Measurements from ENCODE around the gene NOG. TPM values are rescaled to one million over a fixed set of nuclear protein-coding genes. Genes with fewer than 3 reads are reported as not detected.

Gene NOG
- total and polyA plus RNA-seq, 2 experiments from 2014 or later = 9.5 to 10.7 TPM

- no peaks in the 10 kb centered on the region for H3K36me3 ChIP-seq (replicated peaks; ENCODE audit: insufficient read depth, low read depth)
- no peak overlapping the region for H3K27ac ChIP-seq
- no peaks in the 10 kb centered on the region for H3K79me2 ChIP-seq
- no peak overlapping the region for H2AFZ ChIP-seq
- H3K4me1 ChIP-seq (ENCODE audit: insufficient read depth) = no peaks in the 10 kb centered on the region
- WGBS (ENCODE audit: low lambda C conversion rate, missing lambda C conversion rate) = 89% methylated on average over 8 of the region's 8 CpGs
- no peaks in the 10 kb centered on the region for H3K9me3 ChIP-seq (ENCODE audit: low read depth)
- H3K4me3 ChIP-seq = no peak overlapping the region
- H4K20me1 ChIP-seq (ENCODE audit: insufficient read depth, poor library complexity, severe bottlenecking) = no peaks in the 10 kb centered on the region
- H3K9me2 ChIP-seq (replicated peaks; ENCODE audit: insufficient read depth) = no peaks in the 10 kb centered on the region
- no peak overlapping the region for H3K4me2 ChIP-seq
- peaks cover 13% of the 10 kb centered on the region for H3K27me3 ChIP-seq
- TF ChIP-seq EZH2 (IDR thresholded peaks at IDR 0.05; ENCODE audit: borderline replicate concordance) (no peak), EZH2phosphoT487 (IDR thresholded peaks at IDR 0.05; ENCODE audit: low read depth, severe bottlenecking, unreplicated experiment) (no peak), CTCF (IDR thresholded peaks at IDR 0.05; ENCODE audit: poor library complexity) (no peak)
- no peak for DNase-seq (ENCODE audit: low spot score)
Observed at GRCh38 chr17:56637254-56637653, 43.8 kb downstream of the NOG start.

GRCh38 chr17:56638591-56639051, 45.1 kb downstream of the NOG start:
- Histone ChIP-seq H3K79me2 (no peaks in the 10 kb centered on the region), H3K9me2 (replicated peaks; ENCODE audit: insufficient read depth) (no peaks in the 10 kb centered on the region), H4K20me1 (ENCODE audit: insufficient read depth, poor library complexity, severe bottlenecking) (no peaks in the 10 kb centered on the region), H3K27me3 (peaks cover 13% of the 10 kb centered on the region), H3K4me1 (ENCODE audit: insufficient read depth) (no peaks in the 10 kb centered on the region), H3K27ac (no peak overlapping the region), H2AFZ (no peak overlapping the region), H3K9me3 (ENCODE audit: low read depth) (no peaks in the 10 kb centered on the region), H3K4me3 (no peak overlapping the region), H3K4me2 (no peak overlapping the region), H3K36me3 (replicated peaks; ENCODE audit: insufficient read depth, low read depth) (no peaks in the 10 kb centered on the region)
- TF ChIP-seq CTCF (IDR thresholded peaks at IDR 0.05; ENCODE audit: poor library complexity) (no peak), EZH2 (IDR thresholded peaks at IDR 0.05; ENCODE audit: borderline replicate concordance) (no peak), EZH2phosphoT487 (IDR thresholded peaks at IDR 0.05; ENCODE audit: low read depth, severe bottlenecking, unreplicated experiment) (no peak)
- peak; percentile 19 for DNase-seq (ENCODE audit: low spot score)
- WGBS (ENCODE audit: low lambda C conversion rate, missing lambda C conversion rate) = 61% methylated on average over 11 of the region's 11 CpGs

- no peaks in the 10 kb centered on the region for H3K4me1 ChIP-seq (ENCODE audit: insufficient read depth)
- WGBS (ENCODE audit: low lambda C conversion rate, missing lambda C conversion rate) = 80% methylated on average over 6 of the region's 6 CpGs
- DNase-seq (ENCODE audit: low spot score) = no peak
- no peak overlapping the region for H3K4me2 ChIP-seq
- H4K20me1 ChIP-seq (ENCODE audit: insufficient read depth, poor library complexity, severe bottlenecking) = no peaks in the 10 kb centered on the region
- H3K4me3 ChIP-seq = no peak overlapping the region
- H3K27me3 ChIP-seq = peaks cover 13% of the 10 kb centered on the region
- no peaks in the 10 kb centered on the region for H3K79me2 ChIP-seq
- no peak for TF ChIP-seq EZH2 (IDR thresholded peaks at IDR 0.05; ENCODE audit: borderline replicate concordance)
- H3K36me3 ChIP-seq (replicated peaks; ENCODE audit: insufficient read depth, low read depth) = no peaks in the 10 kb centered on the region
- H3K9me2 ChIP-seq (replicated peaks; ENCODE audit: insufficient read depth) = no peaks in the 10 kb centered on the region
- no peaks in the 10 kb centered on the region for H3K9me3 ChIP-seq (ENCODE audit: low read depth)
- no peak overlapping the region for H2AFZ ChIP-seq
- no peak overlapping the region for H3K27ac ChIP-seq
Observed at GRCh38 chr17:56639517-56639916, 46.0 kb downstream of the NOG start.

GRCh38 chr17:56640116-56640515, 46.6 kb downstream of the NOG start:
- no peak overlapping the region for H2AFZ ChIP-seq
- 65% methylated on average over 4 of the region's 4 CpGs for WGBS (ENCODE audit: low lambda C conversion rate, missing lambda C conversion rate)
- no peaks in the 10 kb centered on the region for H3K79me2 ChIP-seq
- H3K4me2 ChIP-seq = no peak overlapping the region
- H3K9me2 ChIP-seq (replicated peaks; ENCODE audit: insufficient read depth) = no peaks in the 10 kb centered on the region
- H3K4me3 ChIP-seq = no peak overlapping the region
- no peak for DNase-seq (ENCODE audit: low spot score)
- no peak overlapping the region for H3K27ac ChIP-seq
- no peaks in the 10 kb centered on the region for H3K4me1 ChIP-seq (ENCODE audit: insufficient read depth)
- no peaks in the 10 kb centered on the region for H4K20me1 ChIP-seq (ENCODE audit: insufficient read depth, poor library complexity, severe bottlenecking)
- no peaks in the 10 kb centered on the region for H3K36me3 ChIP-seq (replicated peaks; ENCODE audit: insufficient read depth, low read depth)
- H3K9me3 ChIP-seq (ENCODE audit: low read depth) = no peaks in the 10 kb centered on the region
- peaks cover 13% of the 10 kb centered on the region for H3K27me3 ChIP-seq
- TF ChIP-seq EZH2 (IDR thresholded peaks at IDR 0.05; ENCODE audit: borderline replicate concordance) = no peak
- TF ChIP-seq CTCF (IDR thresholded peaks at IDR 0.05; ENCODE audit: poor library complexity) = no peak
- no peak for TF ChIP-seq EZH2phosphoT487 (IDR thresholded peaks at IDR 0.05; ENCODE audit: low read depth, severe bottlenecking, unreplicated experiment)
